ENCODE measurements around the gene FEM1C.

DNA sequence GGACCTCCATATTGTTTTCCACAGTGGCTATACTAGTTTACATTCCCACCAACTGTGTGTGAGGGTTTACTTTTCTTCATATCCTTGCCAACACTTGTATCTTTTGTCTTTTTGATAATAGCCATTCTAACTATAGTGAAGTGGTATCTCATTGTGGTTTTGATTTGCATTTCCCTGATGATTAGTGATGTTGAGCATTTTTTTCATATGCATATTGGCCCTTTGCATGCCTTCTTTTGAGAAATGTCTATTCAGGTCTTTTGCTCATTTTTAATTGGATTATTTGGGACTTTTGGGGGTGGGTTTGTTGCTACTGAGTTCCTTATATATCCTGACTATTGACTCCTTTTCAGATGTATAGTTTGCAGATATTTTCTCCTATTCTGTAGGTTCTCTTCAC lies 44.4 kb downstream of the FEM1C start:
- TF ChIP-seq, protein P1, sequence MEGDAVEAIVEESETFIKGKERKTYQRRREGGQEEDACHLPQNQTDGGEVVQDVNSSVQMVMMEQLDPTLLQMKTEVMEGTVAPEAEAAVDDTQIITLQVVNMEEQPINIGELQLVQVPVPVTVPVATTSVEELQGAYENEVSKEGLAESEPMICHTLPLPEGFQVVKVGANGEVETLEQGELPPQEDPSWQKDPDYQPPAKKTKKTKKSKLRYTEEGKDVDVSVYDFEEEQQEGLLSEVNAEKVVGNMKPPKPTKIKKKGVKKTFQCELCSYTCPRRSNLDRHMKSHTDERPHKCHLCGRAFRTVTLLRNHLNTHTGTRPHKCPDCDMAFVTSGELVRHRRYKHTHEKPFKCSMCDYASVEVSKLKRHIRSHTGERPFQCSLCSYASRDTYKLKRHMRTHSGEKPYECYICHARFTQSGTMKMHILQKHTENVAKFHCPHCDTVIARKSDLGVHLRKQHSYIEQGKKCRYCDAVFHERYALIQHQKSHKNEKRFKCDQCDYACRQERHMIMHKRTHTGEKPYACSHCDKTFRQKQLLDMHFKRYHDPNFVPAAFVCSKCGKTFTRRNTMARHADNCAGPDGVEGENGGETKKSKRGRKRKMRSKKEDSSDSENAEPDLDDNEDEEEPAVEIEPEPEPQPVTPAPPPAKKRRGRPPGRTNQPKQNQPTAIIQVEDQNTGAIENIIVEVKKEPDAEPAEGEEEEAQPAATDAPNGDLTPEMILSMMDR (optimal IDR thresholded peaks at IDR 0.05 in 1 of 3, IDR thresholded peaks at IDR 0.05 in 1 of 3, conservative IDR thresholded peaks at IDR 0.05 in 1 of 3; ENCODE audit: extremely low read depth in 1 of 3, insufficient read depth in 2 of 3, low read length in 3 of 3), result no peak
- TF ChIP-seq EZH2 (IDR thresholded peaks at IDR 0.05; ENCODE audit: low read length), result no peak
